WTC11 (cell line): ENCODE data around the gene FLYWCH2. TPM values are rescaled to one million over a fixed set of nuclear protein-coding genes. Genes with fewer than 3 reads are reported as not detected.

Experiments
- ATAC-seq: fragments of 200-7000 bp; cut with Tn5 transposase; 2 replicates; pipeline ENCODE4 v1.10.0; 2021; ENCODE audit warnings: mild to moderate bottlenecking, moderate library complexity
- CTCF ChIA-PET: fragments of 300-600 bp; sonication (Branson Sonifier 250); formaldehyde crosslinking; loops from one replicate; lab custom pipeline; 2021; ENCODE audit warnings: antibody characterized with exemption; lab: Charles Lee
- POLR2A ChIA-PET: fragments of 350-600 bp; sonication (Branson Sonifier 250); formaldehyde crosslinking; loops from one replicate; lab custom pipeline; 2021; ENCODE audit warnings: antibody characterized with exemption; lab: Charles Lee
- DNase-seq: peaks from one replicate; pipeline ENCODE4 v3.0.0; 2021; ENCODE audit warnings: low spot score
- H3K27ac Mint-ChIP-seq: 2 replicates; pipeline ENCODE4 v1.8.0; 2021; ENCODE audit warnings: mixed read lengths
- H3K27me3 Mint-ChIP-seq: 2 replicates; pipeline ENCODE4 v1.8.0; 2021; ENCODE audit warnings: low read depth, mild to moderate bottlenecking, moderate library complexity, mixed read lengths
- H3K36me3 Mint-ChIP-seq: 2 replicates; pipeline ENCODE4 v1.8.0; 2021; ENCODE audit warnings: mixed read lengths
- H3K4me1 Mint-ChIP-seq: 2 replicates; pipeline ENCODE4 v1.8.0; 2022; ENCODE audit warnings: mixed read lengths
- H3K4me3 Mint-ChIP-seq: 2 replicates; pipeline ENCODE4 v1.8.0; 2021; ENCODE audit warnings: mild to moderate bottlenecking, moderate library complexity, mixed read lengths
- H3K9me3 Mint-ChIP-seq: 2 replicates; pipeline ENCODE4 v1.8.0; 2021; ENCODE audit warnings: mixed read lengths
- GABPB1 ChIP-seq: sonication (generic); formaldehyde crosslinking; IDR thresholded peaks from 2 replicates; pipeline ENCODE4 v1.8.1; 2023; ENCODE audit warnings: mild to moderate bottlenecking, missing genetic modification reagents
- NFYB ChIP-seq: sonication (generic); formaldehyde crosslinking; conservative IDR thresholded peaks from 2 replicates; pipeline ENCODE4 v1.8.0; 2022; ENCODE audit warnings: low read depth, missing genetic modification reagents
- PRRX2 ChIP-seq: fragments of 250-450 bp; sonication (Bioruptor Pico); IDR thresholded peaks from 2 replicates; pipeline ENCODE4 v1.8.0; 2021; ENCODE audit warnings: mild to moderate bottlenecking
- TEAD1 ChIP-seq: sonication (generic); formaldehyde crosslinking; IDR thresholded peaks from 2 replicates; pipeline ENCODE4 v1.8.0; 2022; ENCODE audit warnings: mild to moderate bottlenecking, missing genetic modification reagents
- ZBTB21 ChIP-seq: sonication (generic); formaldehyde crosslinking; IDR thresholded peaks from 2 replicates; pipeline ENCODE4 v1.8.1; 2023; ENCODE audit warnings: mild to moderate bottlenecking, missing genetic modification reagents, borderline replicate concordance
- total RNA-seq: library from RNA; stranded (reverse); gene quantifications from 3 replicates; pipeline ENCODE4 v1.2.3, GENCODE V29; 2021
- TF ChIP-seq, protein P1 (sequence below): sonication (generic); formaldehyde crosslinking; IDR thresholded peaks from 2 replicates; pipeline ENCODE4 v1.8.0; 2022; ENCODE audit warnings: mild to moderate bottlenecking, missing genetic modification reagents
- TF ChIP-seq, protein P2 (sequence below): fragments of 200-600 bp; IDR thresholded peaks from 2 replicates; pipeline ENCODE4 v1.8.0; 2022; ENCODE audit warnings: antibody characterized with exemption
- TF ChIP-seq, protein P3 (sequence below): sonication (generic); formaldehyde crosslinking; IDR thresholded peaks from 2 replicates; pipeline ENCODE4 v1.8.1; 2023; ENCODE audit warnings: mild to moderate bottlenecking, missing genetic modification reagents
- TF ChIP-seq, protein P4 (sequence below): sonication (generic); formaldehyde crosslinking; IDR thresholded peaks from 2 replicates; pipeline ENCODE4 v1.8.1; 2022; ENCODE audit warnings: low read depth, missing genetic modification reagents, borderline replicate concordance
- TF ChIP-seq, protein P5 (sequence below): sonication (generic); formaldehyde crosslinking; conservative IDR thresholded peaks from 2 replicates; pipeline ENCODE4 v1.8.1; 2023; ENCODE audit warnings: mild to moderate bottlenecking, low read depth, missing genetic modification reagents, moderate library complexity
- TF ChIP-seq, protein P6 (sequence below): sonication (generic); formaldehyde crosslinking; IDR thresholded peaks from 2 replicates; pipeline ENCODE4 v1.8.1; 2023; ENCODE audit warnings: mild to moderate bottlenecking, missing genetic modification reagents
- TF ChIP-seq, protein P7 (sequence below): sonication (generic); formaldehyde crosslinking; IDR thresholded peaks from 2 replicates; pipeline ENCODE4 v1.8.1; 2022; ENCODE audit warnings: mild to moderate bottlenecking, missing genetic modification reagents, moderate library complexity, borderline replicate concordance

The FLYWCH2 gene
- total RNA-seq, 1 experiment from 2014 or later: 20.7 TPM

DNA sequence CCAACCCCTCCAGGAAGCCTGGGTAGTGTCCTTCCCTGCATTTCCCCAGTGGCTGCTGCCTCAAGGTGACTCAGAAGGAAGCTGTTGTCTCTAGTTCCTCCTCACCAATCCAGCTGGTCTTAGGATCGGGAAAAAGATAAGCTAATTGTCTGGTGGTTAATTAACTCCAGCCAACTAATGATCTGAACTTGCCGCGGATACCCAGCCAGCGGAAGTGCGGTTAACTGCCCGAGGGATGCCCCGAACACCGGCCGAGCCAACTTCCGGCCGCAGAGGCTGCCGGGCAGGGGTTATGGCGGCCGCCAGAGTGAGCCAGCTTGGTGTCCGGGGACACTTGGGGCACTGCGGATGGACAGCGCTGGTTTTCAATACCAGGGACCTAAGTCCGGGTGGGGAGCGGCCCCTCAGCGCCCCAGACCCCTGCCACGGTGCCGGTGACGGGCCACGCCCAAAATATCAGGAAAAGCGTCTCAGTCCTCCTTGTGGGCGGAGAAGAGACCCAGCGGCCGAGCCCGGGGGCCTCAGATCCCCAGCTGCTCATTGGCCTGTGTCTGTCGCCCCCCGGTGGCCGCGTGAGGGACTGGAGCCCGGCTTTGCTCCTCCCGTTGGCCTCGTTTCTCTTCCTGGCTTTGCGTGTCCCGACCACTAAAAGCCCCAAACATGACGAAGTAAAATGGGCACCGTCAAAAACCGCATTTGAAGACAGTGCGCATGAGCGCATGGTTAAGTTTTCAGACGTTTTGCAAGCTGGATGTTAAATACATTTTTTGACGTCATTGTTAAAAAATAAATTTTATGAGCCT lies 14.8 kb upstream of the FLYWCH2 start (continued):
- TF ChIP-seq, protein P1, sequence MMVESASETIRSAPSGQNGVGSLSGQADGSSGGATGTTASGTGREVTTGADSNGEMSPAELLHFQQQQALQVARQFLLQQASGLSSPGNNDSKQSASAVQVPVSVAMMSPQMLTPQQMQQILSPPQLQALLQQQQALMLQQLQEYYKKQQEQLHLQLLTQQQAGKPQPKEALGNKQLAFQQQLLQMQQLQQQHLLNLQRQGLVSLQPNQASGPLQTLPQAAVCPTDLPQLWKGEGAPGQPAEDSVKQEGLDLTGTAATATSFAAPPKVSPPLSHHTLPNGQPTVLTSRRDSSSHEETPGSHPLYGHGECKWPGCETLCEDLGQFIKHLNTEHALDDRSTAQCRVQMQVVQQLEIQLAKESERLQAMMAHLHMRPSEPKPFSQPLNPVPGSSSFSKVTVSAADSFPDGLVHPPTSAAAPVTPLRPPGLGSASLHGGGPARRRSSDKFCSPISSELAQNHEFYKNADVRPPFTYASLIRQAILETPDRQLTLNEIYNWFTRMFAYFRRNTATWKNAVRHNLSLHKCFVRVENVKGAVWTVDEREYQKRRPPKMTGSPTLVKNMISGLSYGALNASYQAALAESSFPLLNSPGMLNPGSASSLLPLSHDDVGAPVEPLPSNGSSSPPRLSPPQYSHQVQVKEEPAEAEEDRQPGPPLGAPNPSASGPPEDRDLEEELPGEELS (CRISPR knock-in tag): no peak
- TF ChIP-seq PRRX2 (CRISPR knock-in tag) (0 out of 2 replicates have a peak, but pooled peaks have one; percentile 50), GABPB1 (CRISPR knock-in tag) (peak; percentile 66; the same call in 1 of the 2 replicates)
- TF ChIP-seq, protein P2, sequence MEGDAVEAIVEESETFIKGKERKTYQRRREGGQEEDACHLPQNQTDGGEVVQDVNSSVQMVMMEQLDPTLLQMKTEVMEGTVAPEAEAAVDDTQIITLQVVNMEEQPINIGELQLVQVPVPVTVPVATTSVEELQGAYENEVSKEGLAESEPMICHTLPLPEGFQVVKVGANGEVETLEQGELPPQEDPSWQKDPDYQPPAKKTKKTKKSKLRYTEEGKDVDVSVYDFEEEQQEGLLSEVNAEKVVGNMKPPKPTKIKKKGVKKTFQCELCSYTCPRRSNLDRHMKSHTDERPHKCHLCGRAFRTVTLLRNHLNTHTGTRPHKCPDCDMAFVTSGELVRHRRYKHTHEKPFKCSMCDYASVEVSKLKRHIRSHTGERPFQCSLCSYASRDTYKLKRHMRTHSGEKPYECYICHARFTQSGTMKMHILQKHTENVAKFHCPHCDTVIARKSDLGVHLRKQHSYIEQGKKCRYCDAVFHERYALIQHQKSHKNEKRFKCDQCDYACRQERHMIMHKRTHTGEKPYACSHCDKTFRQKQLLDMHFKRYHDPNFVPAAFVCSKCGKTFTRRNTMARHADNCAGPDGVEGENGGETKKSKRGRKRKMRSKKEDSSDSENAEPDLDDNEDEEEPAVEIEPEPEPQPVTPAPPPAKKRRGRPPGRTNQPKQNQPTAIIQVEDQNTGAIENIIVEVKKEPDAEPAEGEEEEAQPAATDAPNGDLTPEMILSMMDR: peak; percentile 95
- TF ChIP-seq, protein P3, sequence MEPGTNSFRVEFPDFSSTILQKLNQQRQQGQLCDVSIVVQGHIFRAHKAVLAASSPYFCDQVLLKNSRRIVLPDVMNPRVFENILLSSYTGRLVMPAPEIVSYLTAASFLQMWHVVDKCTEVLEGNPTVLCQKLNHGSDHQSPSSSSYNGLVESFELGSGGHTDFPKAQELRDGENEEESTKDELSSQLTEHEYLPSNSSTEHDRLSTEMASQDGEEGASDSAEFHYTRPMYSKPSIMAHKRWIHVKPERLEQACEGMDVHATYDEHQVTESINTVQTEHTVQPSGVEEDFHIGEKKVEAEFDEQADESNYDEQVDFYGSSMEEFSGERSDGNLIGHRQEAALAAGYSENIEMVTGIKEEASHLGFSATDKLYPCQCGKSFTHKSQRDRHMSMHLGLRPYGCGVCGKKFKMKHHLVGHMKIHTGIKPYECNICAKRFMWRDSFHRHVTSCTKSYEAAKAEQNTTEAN (CRISPR knock-in tag): peak; percentile 31; the same call in 1 of the 2 replicates
- TF ChIP-seq, protein P4, sequence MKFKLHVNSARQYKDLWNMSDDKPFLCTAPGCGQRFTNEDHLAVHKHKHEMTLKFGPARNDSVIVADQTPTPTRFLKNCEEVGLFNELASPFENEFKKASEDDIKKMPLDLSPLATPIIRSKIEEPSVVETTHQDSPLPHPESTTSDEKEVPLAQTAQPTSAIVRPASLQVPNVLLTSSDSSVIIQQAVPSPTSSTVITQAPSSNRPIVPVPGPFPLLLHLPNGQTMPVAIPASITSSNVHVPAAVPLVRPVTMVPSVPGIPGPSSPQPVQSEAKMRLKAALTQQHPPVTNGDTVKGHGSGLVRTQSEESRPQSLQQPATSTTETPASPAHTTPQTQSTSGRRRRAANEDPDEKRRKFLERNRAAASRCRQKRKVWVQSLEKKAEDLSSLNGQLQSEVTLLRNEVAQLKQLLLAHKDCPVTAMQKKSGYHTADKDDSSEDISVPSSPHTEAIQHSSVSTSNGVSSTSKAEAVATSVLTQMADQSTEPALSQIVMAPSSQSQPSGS (CRISPR knock-in tag): no peak

DNA sequence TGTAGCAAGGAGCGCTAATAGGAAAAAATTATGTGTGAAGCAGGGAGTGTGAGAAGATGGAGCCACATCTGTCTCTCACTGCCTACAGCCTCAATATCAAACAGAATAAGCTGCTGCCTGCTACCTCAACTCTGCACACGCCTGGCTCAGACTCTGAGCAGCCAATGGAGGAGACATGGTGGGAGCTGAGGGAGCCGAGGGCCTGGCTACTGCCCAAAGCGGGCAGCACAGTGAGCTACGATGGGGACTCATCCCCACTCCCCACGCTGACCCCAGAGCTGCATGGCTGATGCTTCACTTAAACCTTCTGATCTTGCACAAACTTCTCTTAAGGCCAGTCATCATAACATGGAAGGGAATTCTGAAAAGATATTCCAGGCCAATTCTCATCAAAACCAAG lies 11.1 kb upstream of the FLYWCH2 start:
- DNase-seq (no peak), ATAC-seq (no peak)
- Mint-ChIP-seq H3K9me3 (no peaks in the 10 kb centered on the region), H3K36me3 (no peaks in the 10 kb centered on the region), H3K4me1 (peaks cover 11% of the 10 kb centered on the region), H3K27me3 (peaks cover 61% of the 10 kb centered on the region), H3K27ac (no peak overlapping the region), H3K4me3 (no peak overlapping the region)
- CTCF ChIA-PET: interaction anchor here (0.6 to 1.8 kb wide), 10 partner anchors 11 to 321 kb away, joined by 3 to 13 read pairs (median 6); partner anchors contain the start of genes FLYWCH2 and PRSS21
- TF ChIP-seq, protein P1 (CRISPR knock-in tag): no peak
- TF ChIP-seq, protein P5, sequence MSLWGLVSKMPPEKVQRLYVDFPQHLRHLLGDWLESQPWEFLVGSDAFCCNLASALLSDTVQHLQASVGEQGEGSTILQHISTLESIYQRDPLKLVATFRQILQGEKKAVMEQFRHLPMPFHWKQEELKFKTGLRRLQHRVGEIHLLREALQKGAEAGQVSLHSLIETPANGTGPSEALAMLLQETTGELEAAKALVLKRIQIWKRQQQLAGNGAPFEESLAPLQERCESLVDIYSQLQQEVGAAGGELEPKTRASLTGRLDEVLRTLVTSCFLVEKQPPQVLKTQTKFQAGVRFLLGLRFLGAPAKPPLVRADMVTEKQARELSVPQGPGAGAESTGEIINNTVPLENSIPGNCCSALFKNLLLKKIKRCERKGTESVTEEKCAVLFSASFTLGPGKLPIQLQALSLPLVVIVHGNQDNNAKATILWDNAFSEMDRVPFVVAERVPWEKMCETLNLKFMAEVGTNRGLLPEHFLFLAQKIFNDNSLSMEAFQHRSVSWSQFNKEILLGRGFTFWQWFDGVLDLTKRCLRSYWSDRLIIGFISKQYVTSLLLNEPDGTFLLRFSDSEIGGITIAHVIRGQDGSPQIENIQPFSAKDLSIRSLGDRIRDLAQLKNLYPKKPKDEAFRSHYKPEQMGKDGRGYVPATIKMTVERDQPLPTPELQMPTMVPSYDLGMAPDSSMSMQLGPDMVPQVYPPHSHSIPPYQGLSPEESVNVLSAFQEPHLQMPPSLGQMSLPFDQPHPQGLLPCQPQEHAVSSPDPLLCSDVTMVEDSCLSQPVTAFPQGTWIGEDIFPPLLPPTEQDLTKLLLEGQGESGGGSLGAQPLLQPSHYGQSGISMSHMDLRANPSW: no peak
- TF ChIP-seq, protein P6, sequence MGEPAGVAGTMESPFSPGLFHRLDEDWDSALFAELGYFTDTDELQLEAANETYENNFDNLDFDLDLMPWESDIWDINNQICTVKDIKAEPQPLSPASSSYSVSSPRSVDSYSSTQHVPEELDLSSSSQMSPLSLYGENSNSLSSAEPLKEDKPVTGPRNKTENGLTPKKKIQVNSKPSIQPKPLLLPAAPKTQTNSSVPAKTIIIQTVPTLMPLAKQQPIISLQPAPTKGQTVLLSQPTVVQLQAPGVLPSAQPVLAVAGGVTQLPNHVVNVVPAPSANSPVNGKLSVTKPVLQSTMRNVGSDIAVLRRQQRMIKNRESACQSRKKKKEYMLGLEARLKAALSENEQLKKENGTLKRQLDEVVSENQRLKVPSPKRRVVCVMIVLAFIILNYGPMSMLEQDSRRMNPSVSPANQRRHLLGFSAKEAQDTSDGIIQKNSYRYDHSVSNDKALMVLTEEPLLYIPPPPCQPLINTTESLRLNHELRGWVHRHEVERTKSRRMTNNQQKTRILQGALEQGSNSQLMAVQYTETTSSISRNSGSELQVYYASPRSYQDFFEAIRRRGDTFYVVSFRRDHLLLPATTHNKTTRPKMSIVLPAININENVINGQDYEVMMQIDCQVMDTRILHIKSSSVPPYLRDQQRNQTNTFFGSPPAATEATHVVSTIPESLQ (CRISPR knock-in tag): no peak
- TF ChIP-seq ZBTB21 (CRISPR knock-in tag): no peak
- TF ChIP-seq, protein P7, sequence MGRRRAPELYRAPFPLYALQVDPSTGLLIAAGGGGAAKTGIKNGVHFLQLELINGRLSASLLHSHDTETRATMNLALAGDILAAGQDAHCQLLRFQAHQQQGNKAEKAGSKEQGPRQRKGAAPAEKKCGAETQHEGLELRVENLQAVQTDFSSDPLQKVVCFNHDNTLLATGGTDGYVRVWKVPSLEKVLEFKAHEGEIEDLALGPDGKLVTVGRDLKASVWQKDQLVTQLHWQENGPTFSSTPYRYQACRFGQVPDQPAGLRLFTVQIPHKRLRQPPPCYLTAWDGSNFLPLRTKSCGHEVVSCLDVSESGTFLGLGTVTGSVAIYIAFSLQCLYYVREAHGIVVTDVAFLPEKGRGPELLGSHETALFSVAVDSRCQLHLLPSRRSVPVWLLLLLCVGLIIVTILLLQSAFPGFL (CRISPR knock-in tag): no peak
- TF ChIP-seq TEAD1 (CRISPR knock-in tag): no peak
- TF ChIP-seq NFYB: no peak
- POLR2A ChIA-PET: interaction anchor here (2.0 kb wide), 1 partner anchor 11 kb away, joined by 6 read pairs; the partner anchor contains the start of gene FLYWCH2
